Fibroblast of lung (primary cell): ENCODE measurements around the gene NOVA1. TPM values are rescaled to one million over a fixed set of nuclear protein-coding genes. Genes with fewer than 3 reads are reported as not detected.

Experiments used
- DNase-seq, 2 donors: peaks; one replicate each; pipeline versions ENCODE4 v3.0.0 to v3.0.0-alpha.2; 2010; ENCODE audit warnings: low read depth in 2 of 2
- H2AFZ ChIP-seq: 2 replicates; pipeline ENCODE4 v1.5.1; 2012; ENCODE audit warnings: low read length, control low read depth, inconsistent platforms
- H3K27ac ChIP-seq: 2 replicates; pipeline ENCODE4 v1.5.1; 2011; ENCODE audit warnings: low read length, control low read depth; ENCODE audit not compliant: insufficient read depth
- H3K27me3 ChIP-seq: 2 replicates; pipeline ENCODE4 v1.5.1; 2011; ENCODE audit warnings: mild to moderate bottlenecking, low read length; ENCODE audit not compliant: control insufficient read depth, insufficient read depth
- H3K36me3 ChIP-seq: 2 replicates; pipeline ENCODE4 v1.5.1; 2011; ENCODE audit warnings: low read length; ENCODE audit not compliant: control insufficient read depth, insufficient read depth
- H3K4me1 ChIP-seq: 2 replicates; pipeline ENCODE4 v1.5.1; 2011; ENCODE audit warnings: low read length; ENCODE audit not compliant: control insufficient read depth, insufficient read depth; ENCODE audit errors: extremely low read depth
- H3K4me2 ChIP-seq: 2 replicates; pipeline ENCODE4 v1.5.1; 2011; ENCODE audit warnings: low read length, control low read depth; ENCODE audit not compliant: insufficient read depth; ENCODE audit errors: extremely low read depth
- H3K4me3 ChIP-seq, 4 experiments: fragments of 200-600 bp in 1 of 4; sonication (generic) in 1 of 4; replicated peaks in 1 of 4; 2 replicates each; pipeline ENCODE4 v1.5.1; 2011 to 2016; ENCODE audit warnings: low read length in 4 of 4, low read depth in 3 of 4, mild to moderate bottlenecking in 3 of 4, control low read depth in 2 of 4, inconsistent platforms in 1 of 4, mixed read lengths in 1 of 4; ENCODE audit not compliant: insufficient read depth in 1 of 4; ENCODE audit errors: control extremely low read depth in 1 of 4
- H3K79me2 ChIP-seq: 2 replicates; pipeline ENCODE4 v1.5.1; 2012; ENCODE audit warnings: mild to moderate bottlenecking, low read length, inconsistent platforms; ENCODE audit not compliant: control insufficient read depth, insufficient read depth
- H3K9ac ChIP-seq: 2 replicates; pipeline ENCODE4 v1.5.1; 2011; ENCODE audit warnings: mild to moderate bottlenecking, low read length, control low read depth; ENCODE audit not compliant: insufficient read depth
- H3K9me3 ChIP-seq: 2 replicates; pipeline ENCODE4 v1.5.1; 2012; ENCODE audit warnings: low read depth, low read length; ENCODE audit not compliant: control insufficient read depth, insufficient read depth
- H4K20me1 ChIP-seq: 2 replicates; pipeline ENCODE4 v1.5.1; 2011; ENCODE audit warnings: low read length; ENCODE audit not compliant: control insufficient read depth, insufficient read depth; ENCODE audit errors: extremely low read depth
- CTCF ChIP-seq, 2 donors: IDR thresholded peaks in 1 of 2; conservative IDR thresholded peaks in 1 of 2; 1 replicate in 1 of 2; 2 replicates in 1 of 2; pipeline ENCODE4 v1.5.1; 2011 to 2012; ENCODE audit warnings: low read length in 2 of 2, control low read depth in 1 of 2, inconsistent platforms in 1 of 2, low read depth in 1 of 2, mild to moderate bottlenecking in 1 of 2
- EZH2 ChIP-seq: IDR thresholded peaks from 2 replicates; pipeline ENCODE4 v1.5.1; 2012; ENCODE audit warnings: low read length, control low read depth, mild to moderate bottlenecking; ENCODE audit errors: missing control alignments
- polyA plus RNA-seq, 2 donors: library from polyadenylated mRNA; depleted of rRNA in 1 of 2; stranded (reverse) in 1 of 2; unstranded in 1 of 2; fragments of >200 nt; gene quantifications; 2 replicates each; pipeline ENCODE4 v1.2.1, GENCODE V29; 2011 to 2012; ENCODE audit warnings: missing spikeins in 1 of 2
- total RNA-seq: library from RNA; depleted of rRNA; stranded (reverse); fragments of >200 nt; gene quantifications from 2 replicates; pipeline ENCODE4 v1.2.1, GENCODE V29; 2014

NOVA1 gene
- total and polyA plus RNA-seq, 2 donors (not counting 1 experiment from before 2014, with no cell fraction given) = 2.2 to 5.1 TPM

GRCh38 chr14:26400373-26400772, 197.5 kb downstream of the NOVA1 start:
- H3K9ac ChIP-seq = no peak overlapping the region
- H3K27ac ChIP-seq = no peak overlapping the region
- no peak for DNase-seq
- no peaks in the 10 kb centered on the region for H3K27me3 ChIP-seq
- H3K79me2 ChIP-seq = no peaks in the 10 kb centered on the region
- H3K4me3 ChIP-seq = no peak overlapping the region
- no peak overlapping the region for H3K4me2 ChIP-seq
- no peaks in the 10 kb centered on the region for H3K36me3 ChIP-seq
- TF ChIP-seq EZH2 (no peak), CTCF (conservative IDR thresholded peaks at IDR 0.05 in 1 of 2, IDR thresholded peaks at IDR 0.05 in 1 of 2; ENCODE audit: low read depth in 1 of 2, low read length in 2 of 2) (no peak)
- no peaks in the 10 kb centered on the region for H3K4me1 ChIP-seq
- H3K9me3 ChIP-seq = no peaks in the 10 kb centered on the region
- no peaks in the 10 kb centered on the region for H4K20me1 ChIP-seq
- no peak overlapping the region for H2AFZ ChIP-seq

DNA sequence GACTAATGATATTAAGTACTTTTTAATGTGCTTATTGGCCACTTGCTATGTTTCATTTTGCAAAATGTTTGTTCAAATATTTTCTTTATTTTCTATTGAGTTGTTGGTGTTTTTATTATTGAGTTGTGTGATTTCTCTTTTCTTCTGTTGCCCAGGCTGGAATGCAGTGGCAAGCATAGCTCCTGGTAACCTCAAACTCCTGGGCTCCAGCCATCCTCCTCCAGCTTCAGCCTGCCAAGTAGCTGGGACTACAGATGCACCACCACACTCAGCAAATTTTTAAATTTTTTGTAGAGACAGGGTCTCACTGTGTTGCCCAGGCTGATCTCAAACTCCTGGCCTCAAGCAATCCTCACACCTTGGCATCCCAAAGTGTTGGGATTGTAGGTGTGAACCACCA, 199.2 kb downstream of the NOVA1 start:
- Histone ChIP-seq H3K4me1 (no peaks in the 10 kb centered on the region), H3K27ac (no peak overlapping the region), H3K27me3 (no peaks in the 10 kb centered on the region), H3K4me3 (no peak overlapping the region), H3K9me3 (no peaks in the 10 kb centered on the region), H3K9ac (no peak overlapping the region), H3K79me2 (no peaks in the 10 kb centered on the region), H3K4me2 (no peak overlapping the region), H2AFZ (no peak overlapping the region), H4K20me1 (no peaks in the 10 kb centered on the region), H3K36me3 (no peaks in the 10 kb centered on the region)
- peak in 1 of 2 donors; percentile 9 for DNase-seq
- TF ChIP-seq EZH2 (no peak), CTCF (conservative IDR thresholded peaks at IDR 0.05 in 1 of 2, IDR thresholded peaks at IDR 0.05 in 1 of 2; ENCODE audit: low read depth in 1 of 2, low read length in 2 of 2) (no peak)
